ENCODE data around the gene KIR2DL4. TPM values are rescaled to one million over a fixed set of nuclear protein-coding genes. Genes with fewer than 3 reads are reported as not detected.
"Not testable (repeated sequence)": the region's sequence is repeated elsewhere in the genome, so short reads cannot be mapped to it uniquely, and the experiment has no call there.

Gene KIR2DL4
- total RNA-seq, 2 experiments from 2014 or later, result not detected

DNA sequence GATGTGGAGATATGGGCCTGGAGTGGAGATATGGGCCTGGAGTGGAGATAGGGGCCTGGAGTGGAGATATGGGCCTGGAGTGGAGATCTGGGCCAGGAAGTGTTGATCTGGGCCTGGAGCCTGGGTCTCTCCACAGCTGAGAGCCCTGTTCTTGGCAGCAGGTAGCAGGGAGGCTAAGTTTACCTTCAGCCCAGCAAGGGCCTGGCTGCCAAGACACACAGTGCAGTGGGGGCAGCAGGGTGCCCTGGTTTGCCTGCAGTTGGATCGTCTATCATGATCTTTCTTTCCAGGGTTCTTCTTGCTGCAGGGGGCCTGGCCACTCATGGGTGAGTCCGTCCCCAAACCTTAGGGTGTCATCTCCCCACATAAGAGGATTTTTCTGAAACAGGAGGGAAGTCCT, 47.5 kb downstream of the KIR2DL4 start:
- Mint-ChIP-seq H3K4me1 (no peaks in the 10 kb centered on the region), H3K36me3 (ENCODE audit: low read depth) (no peaks in the 10 kb centered on the region), H3K27ac (no peak overlapping the region), H3K9me3 (ENCODE audit: low read depth) (peaks cover 2% of the 10 kb centered on the region), H3K4me3 (no peak overlapping the region), H3K27me3 (peaks cover 12% of the 10 kb centered on the region)
- no peak for ATAC-seq
- DNase-seq, result no peak
- ChIA-PET POLR2A (no interaction called here), CTCF (no interaction called here)
- intact Hi-C loops (cut with DNase I, micrococcal nuclease), result no loop called here

DNA sequence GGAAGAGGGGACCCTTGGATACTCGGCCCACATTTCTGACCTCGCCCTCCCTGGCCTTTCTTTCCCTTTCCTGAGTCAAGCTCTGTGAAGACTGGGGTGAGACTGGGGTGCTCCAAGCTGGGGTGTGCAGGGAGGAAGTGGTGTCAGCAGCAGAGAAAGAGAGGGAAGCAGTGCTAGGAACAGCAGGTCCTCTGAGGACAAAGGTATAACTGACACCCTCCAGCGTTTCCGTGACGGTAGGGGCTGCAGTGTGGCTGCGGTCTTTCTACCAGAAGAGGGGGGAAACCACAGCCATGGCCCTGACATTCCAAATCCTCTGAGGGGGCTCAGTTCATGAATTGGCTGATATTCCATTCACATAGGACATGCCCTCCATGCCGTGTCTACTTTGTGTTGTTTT, 47.9 kb downstream of the KIR2DL4 start:
- Mint-ChIP-seq H3K4me1 (no peaks in the 10 kb centered on the region), H3K27me3 (peaks cover 12% of the 10 kb centered on the region), H3K9me3 (ENCODE audit: low read depth) (peaks cover 2% of the 10 kb centered on the region), H3K4me3 (no peak overlapping the region), H3K36me3 (ENCODE audit: low read depth) (no peaks in the 10 kb centered on the region), H3K27ac (no peak overlapping the region)
- POLR2A ChIA-PET, result no interaction called here
- DNase-seq, result no peak
- CTCF ChIA-PET, result no interaction called here
- no peak for ATAC-seq
- intact Hi-C loops (cut with DNase I, micrococcal nuclease), result no loop called here

DNA sequence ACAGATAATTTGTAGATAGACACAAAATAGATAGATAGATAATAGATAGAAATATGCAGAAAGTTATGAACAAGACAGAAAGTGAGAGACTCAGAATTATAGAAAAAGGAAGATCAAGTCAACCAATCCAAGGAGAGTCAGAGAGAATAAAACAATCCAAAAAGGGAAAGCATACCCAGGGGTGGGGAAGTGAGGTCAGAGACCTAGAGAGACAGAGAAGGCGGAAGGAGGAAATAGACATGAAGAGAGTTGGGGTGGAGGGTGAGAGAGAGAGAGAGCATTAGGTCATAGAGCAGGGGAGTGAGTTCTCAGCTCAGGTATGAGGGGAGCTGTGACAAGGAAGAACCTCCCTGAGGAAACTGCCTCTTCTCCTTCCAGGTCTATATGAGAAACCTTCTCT, 51.8 kb downstream of the KIR2DL4 start:
- H3K9me3 Mint-ChIP-seq (ENCODE audit: low read depth); CTCF ChIA-PET; H3K4me3 Mint-ChIP-seq; H3K27ac Mint-ChIP-seq; H3K4me1 Mint-ChIP-seq; DNase-seq; intact Hi-C loops (cut with DNase I, micrococcal nuclease); H3K36me3 Mint-ChIP-seq (ENCODE audit: low read depth); ATAC-seq: not testable (repeated sequence)
- POLR2A ChIA-PET, result interaction anchor here (0.5 kb wide), 1 partner anchor 997 kb away, joined by 3 read pairs; no protein-coding TSS in a partner anchor
- peaks cover 18% of the 10 kb centered on the region for H3K27me3 Mint-ChIP-seq

DNA sequence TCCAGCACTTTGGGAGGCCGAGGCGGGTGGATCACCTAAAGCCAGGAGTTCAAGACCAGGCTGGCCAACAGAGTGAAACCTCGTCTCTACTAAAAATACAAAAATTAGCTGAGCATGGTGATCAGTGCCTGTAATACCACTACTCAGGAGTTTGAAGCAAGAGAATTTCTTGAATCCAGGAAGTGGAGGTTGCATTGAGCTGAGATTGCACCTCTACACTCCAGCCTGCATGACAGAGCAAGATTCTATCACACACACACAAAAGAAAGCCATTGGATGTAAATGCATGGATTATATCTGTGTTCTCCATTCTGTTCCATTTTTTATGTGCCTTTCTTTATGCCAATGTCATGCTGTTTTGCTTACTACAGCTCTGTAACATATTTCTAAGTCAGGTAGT, 55.1 kb downstream of the KIR2DL4 start:
- H3K9me3 Mint-ChIP-seq (ENCODE audit: low read depth); H3K36me3 Mint-ChIP-seq (ENCODE audit: low read depth); H3K4me1 Mint-ChIP-seq; H3K4me3 Mint-ChIP-seq; DNase-seq; H3K27ac Mint-ChIP-seq; POLR2A ChIA-PET; ATAC-seq; CTCF ChIA-PET; intact Hi-C loops (cut with DNase I, micrococcal nuclease): not testable (repeated sequence)
- peaks cover 19% of the 10 kb centered on the region for H3K27me3 Mint-ChIP-seq

DNA sequence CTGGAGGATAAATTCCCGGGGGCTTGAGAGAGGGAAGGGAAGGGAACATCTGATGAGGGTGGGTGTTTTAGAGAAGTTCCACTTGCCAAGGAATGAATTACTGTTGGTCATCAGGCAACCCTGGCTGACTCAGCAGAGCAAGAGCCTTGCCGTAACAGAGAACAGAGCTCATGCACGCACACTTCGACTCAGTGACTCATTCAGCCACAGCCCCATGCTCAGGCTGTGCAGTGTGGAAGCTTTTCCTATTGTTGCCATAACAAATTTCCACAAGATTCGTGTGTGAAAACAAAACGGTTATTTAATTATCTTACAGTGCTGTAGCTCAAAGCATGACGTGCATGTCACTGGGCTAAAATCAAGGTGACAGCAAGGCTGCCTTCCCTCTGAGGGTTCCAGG, 56.0 kb downstream of the KIR2DL4 start:
- POLR2A ChIA-PET; H3K4me3 Mint-ChIP-seq; H3K36me3 Mint-ChIP-seq (ENCODE audit: low read depth); intact Hi-C loops (cut with DNase I, micrococcal nuclease); H3K4me1 Mint-ChIP-seq; ATAC-seq; DNase-seq; H3K27ac Mint-ChIP-seq; H3K9me3 Mint-ChIP-seq (ENCODE audit: low read depth); CTCF ChIA-PET: not testable (repeated sequence)
- peaks cover 19% of the 10 kb centered on the region for H3K27me3 Mint-ChIP-seq

DNA sequence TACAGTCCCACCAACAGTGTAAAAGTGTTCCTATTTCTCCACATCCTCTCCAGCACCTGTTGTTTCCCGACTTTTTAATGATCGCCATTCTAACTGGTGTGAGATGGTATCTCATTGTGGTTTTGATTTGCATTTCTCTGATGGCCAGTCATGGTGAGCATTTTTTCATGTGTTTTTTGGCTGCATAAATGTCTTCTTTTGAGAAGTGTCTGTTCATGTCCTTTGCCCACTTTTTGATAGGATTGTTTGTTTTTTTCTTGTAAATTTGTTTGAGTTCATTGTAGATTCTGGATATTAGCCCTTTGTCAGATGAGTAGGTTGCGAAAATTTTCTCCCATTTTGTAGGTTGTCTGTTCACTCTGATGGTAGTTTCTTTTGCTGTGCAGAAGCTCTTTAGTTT, 60.0 kb downstream of the KIR2DL4 start:
- DNase-seq; POLR2A ChIA-PET; H3K4me3 Mint-ChIP-seq; H3K27ac Mint-ChIP-seq; H3K36me3 Mint-ChIP-seq (ENCODE audit: low read depth); intact Hi-C loops (cut with DNase I, micrococcal nuclease); H3K9me3 Mint-ChIP-seq (ENCODE audit: low read depth); H3K4me1 Mint-ChIP-seq; ATAC-seq; CTCF ChIA-PET: not testable (repeated sequence)
- H3K27me3 Mint-ChIP-seq, result peaks cover 18% of the 10 kb centered on the region

Other genes starting within 250 kb of the KIR2DL4 start
- gene LILRA2, start 229.8 kb upstream of the KIR2DL4 start, total RNA-seq, result not detected
- not detected for gene LILRA1, start 210.0 kb upstream of the KIR2DL4 start, total RNA-seq
- not detected for gene LILRB1, start 173.1 kb upstream of the KIR2DL4 start, total RNA-seq
- gene LILRB4, start 140.6 kb upstream of the KIR2DL4 start, total RNA-seq, result not detected
- not detected for gene KIR3DL3, start 79.2 kb upstream of the KIR2DL4 start, total RNA-seq
- gene KIR2DL3, start 65.1 kb upstream of the KIR2DL4 start, total RNA-seq, result not detected
- gene KIR2DL1, start 33.8 kb upstream of the KIR2DL4 start, total RNA-seq, result not detected
- gene KIR3DL1, start 12.9 kb downstream of the KIR2DL4 start, total RNA-seq, result not detected
- under 1 TPM; 0.11 to 0.14 TPM for gene KIR2DS4, start 29.1 kb downstream of the KIR2DL4 start, total RNA-seq
- 1 to 10 TPM; 1.3 to 1.4 TPM for gene KIR3DL2, start 46.8 kb downstream of the KIR2DL4 start, total RNA-seq
- gene FCAR, start 70.6 kb downstream of the KIR2DL4 start, total RNA-seq, result not detected
- not detected for gene NCR1, start 102.5 kb downstream of the KIR2DL4 start, total RNA-seq
- not detected for gene NLRP7, start 143.9 kb downstream of the KIR2DL4 start, total RNA-seq
- gene NLRP2, start 162.8 kb downstream of the KIR2DL4 start, total RNA-seq, result 1 to 10 TPM; 7.1 to 8.8 TPM
- gene GP6, start 234.7 kb downstream of the KIR2DL4 start, total RNA-seq, result under 1 TPM in 1 of 2 experiments, not detected in 1; 0.09 TPM

Measured in activated CD4-positive, alpha-beta T cell treated with anti-CD3 and anti-CD28 coated beads for 36 hours (primary cell).